Type B pancreatic cell (in vitro differentiated cells): Measurements from ENCODE around the gene BTG2. TPM values are rescaled to one million over a fixed set of nuclear protein-coding genes. Genes with fewer than 3 reads are reported as not detected.
A peak's percentile ranks its signal among the peaks of the same experiment; 100 is the strongest.

Source experiments
- DNase-seq: peaks from one replicate; pipeline ENCODE4 v3.0.0; 2021; ENCODE audit warnings: mixed read lengths; ENCODE audit not compliant: unreplicated experiment; ENCODE audit errors: extremely low spot score
- H3K27ac Mint-ChIP-seq: 2 replicates; pipeline ENCODE4 v1.8.0; 2021; ENCODE audit warnings: mild to moderate bottlenecking, mixed read lengths
- H3K27me3 Mint-ChIP-seq: 2 replicates; pipeline ENCODE4 v1.8.0; 2021; ENCODE audit warnings: mixed read lengths
- H3K36me3 Mint-ChIP-seq: 2 replicates; pipeline ENCODE4 v1.8.0; 2021; ENCODE audit warnings: mixed read lengths
- H3K4me1 Mint-ChIP-seq: one replicate; pipeline ENCODE4 v1.8.0; 2021; ENCODE audit warnings: mixed read lengths; ENCODE audit not compliant: unreplicated experiment
- H3K4me3 Mint-ChIP-seq: 2 replicates; pipeline ENCODE4 v1.8.0; 2021; ENCODE audit warnings: mild to moderate bottlenecking, mixed read lengths
- H3K9me3 Mint-ChIP-seq: 2 replicates; pipeline ENCODE4 v1.8.0; 2021; ENCODE audit warnings: mixed read lengths
- CTCF ChIP-seq: fragments of 200-600 bp; sonication (generic); conservative IDR thresholded peaks from 2 replicates; pipeline ENCODE4 v1.5.0; 2021; ENCODE audit warnings: antibody characterized with exemption, mild to moderate bottlenecking
- total RNA-seq: library from RNA; stranded (reverse); gene quantifications from 2 replicates; pipeline ENCODE4 v1.2.1, GENCODE V29; 2021; ENCODE audit warnings: low replicate concordance

Gene BTG2
- total RNA-seq, 1 donor from 2014 or later: 49.8 TPM

DNA sequence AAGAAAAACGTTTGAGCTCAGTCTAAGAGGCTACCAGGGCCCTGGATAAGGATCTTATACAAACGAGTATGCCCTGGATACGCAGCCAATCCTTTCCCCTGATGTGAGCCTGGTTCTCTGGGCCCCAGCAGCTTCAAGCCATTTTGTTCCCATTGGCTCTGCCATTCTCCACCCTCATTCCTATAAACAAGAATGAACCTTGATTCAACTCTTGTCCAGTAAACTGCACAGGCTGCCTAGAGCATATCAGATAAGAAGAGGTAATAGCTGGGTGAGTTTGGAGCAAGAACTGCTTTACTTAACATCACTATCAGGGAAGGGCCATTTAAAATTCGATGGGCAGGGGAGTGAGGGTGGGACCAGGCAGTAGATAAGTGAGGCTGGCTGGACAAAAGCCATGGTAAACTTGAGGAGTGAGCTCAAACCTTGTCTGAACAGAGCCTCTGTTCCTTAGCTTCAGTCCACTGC is 11.3 kb downstream of the BTG2 start:
- no peaks in the 10 kb centered on the region for H3K27me3 Mint-ChIP-seq
- peak overlapping the region; percentile 89 for H3K27ac Mint-ChIP-seq
- DNase-seq: no peak
- peak overlapping the region; percentile 44 for H3K4me3 Mint-ChIP-seq
- peaks cover 27% of the 10 kb centered on the region for H3K4me1 Mint-ChIP-seq
- TF ChIP-seq CTCF: no peak
- H3K36me3 Mint-ChIP-seq: no peaks in the 10 kb centered on the region
- H3K9me3 Mint-ChIP-seq: no peaks in the 10 kb centered on the region

DNA sequence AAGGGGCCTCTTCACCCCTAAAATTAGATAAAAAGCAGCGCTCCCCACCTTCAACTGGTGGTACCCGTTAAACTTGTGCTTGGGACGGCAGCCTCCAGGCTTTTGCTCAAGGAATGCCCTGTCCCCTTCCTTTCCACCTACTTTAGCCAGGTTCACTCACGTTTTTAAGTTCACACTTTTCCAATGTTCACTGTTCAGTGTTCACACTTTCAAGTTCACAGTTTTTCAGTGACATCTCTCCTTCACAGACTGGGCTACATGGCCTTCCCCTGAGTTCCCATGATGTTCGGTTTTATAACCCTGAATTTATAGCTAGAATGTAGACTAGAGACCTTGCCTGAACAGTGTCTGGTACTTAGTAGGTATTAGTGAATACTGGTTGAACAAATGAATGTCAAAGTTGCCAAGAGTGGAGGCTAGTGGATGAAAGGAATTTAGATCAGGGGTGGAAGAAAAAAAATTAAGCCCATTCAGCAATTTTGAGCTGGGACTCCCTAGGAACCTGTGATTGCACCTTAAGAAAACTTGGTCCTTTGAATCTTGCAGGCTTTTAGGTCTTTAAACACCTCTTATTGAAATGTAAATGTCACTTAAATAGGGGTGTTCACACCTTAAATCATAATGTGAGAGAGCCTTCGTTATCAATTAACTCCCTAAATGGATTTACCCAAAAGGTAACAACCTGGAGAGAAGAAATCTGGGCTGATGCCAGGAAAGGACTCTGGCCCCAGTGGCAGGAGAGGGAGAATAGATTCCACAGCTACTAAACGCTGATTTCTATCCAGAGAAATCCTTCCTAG is 12.3 kb downstream of the BTG2 start:
- no peaks in the 10 kb centered on the region for H3K36me3 Mint-ChIP-seq
- H3K4me3 Mint-ChIP-seq: no peak overlapping the region
- DNase-seq: no peak
- no peaks in the 10 kb centered on the region for H3K27me3 Mint-ChIP-seq
- H3K27ac Mint-ChIP-seq: peak overlapping the region; percentile 89
- peaks cover 36% of the 10 kb centered on the region for H3K4me1 Mint-ChIP-seq
- TF ChIP-seq CTCF: no peak
- no peaks in the 10 kb centered on the region for H3K9me3 Mint-ChIP-seq

DNA sequence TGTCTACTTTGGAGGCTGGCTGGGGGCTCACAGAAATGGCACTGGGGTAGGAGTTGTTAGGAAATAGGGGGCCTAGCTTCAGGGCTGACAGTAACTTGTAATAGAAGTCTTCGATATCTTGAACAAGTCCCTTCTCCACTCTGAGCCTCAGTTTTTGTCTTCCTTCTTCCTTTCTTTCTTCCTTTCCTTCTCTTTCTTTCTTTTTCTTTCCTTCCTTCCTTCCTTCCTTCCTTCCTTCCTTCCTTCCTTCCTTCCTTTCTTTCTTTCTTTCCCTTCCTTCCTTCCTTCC is 12.9 kb downstream of the BTG2 start:
- no peak overlapping the region for H3K27ac Mint-ChIP-seq

DNA sequence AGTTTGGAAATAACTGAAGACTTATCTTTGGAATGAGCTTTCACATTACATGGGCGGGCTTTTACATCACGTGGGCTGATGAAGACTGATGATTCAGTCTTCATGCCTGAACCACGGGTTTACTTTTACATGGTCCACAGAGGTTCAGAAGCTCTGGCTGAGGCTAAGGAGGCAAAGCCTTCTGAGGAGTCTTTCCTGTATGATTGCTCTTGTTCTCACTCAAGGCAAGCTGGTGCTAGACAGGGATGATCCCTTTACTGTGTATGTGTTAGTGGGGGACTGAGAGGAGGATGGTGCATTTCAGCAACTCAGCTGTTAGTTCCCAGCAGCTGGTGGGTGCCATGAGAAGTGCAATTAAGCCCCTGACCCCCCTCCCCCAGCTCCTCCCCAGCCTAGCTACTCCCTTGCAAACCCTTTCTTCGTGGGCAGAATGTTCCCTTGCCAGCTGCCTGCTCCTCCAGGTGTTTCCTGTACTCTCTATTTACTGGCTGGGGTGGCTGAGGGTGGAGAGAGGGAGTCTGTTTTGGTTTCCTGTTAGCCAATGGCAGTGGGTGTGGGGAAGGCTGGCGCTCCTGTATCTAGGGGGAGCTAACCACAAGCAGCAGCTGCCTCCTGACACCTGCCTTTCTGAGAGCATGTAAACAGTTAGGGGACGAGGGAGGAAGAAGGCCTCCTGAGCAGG is 15.4 kb downstream of the BTG2 start:
- no peak overlapping the region for H3K27ac Mint-ChIP-seq
- no peak overlapping the region for H3K4me3 Mint-ChIP-seq
- peaks cover 3% of the 10 kb centered on the region for H3K27me3 Mint-ChIP-seq
- H3K36me3 Mint-ChIP-seq: no peaks in the 10 kb centered on the region
- no peak for TF ChIP-seq CTCF
- H3K4me1 Mint-ChIP-seq: peaks cover 54% of the 10 kb centered on the region
- no peaks in the 10 kb centered on the region for H3K9me3 Mint-ChIP-seq
- no peak for DNase-seq

More for the DNA sequence above, 12.9 kb downstream of the BTG2 start:
- Mint-ChIP-seq H3K36me3 (no peaks in the 10 kb centered on the region), H3K4me3 (no peak overlapping the region), H3K9me3 (no peaks in the 10 kb centered on the region), H3K4me1 (peaks cover 41% of the 10 kb centered on the region), H3K27me3 (peaks cover 2% of the 10 kb centered on the region)
- no peak for TF ChIP-seq CTCF
- DNase-seq: no peak

- Mint-ChIP-seq H3K27me3 (peaks cover 3% of the 10 kb centered on the region), H3K4me1 (peaks cover 55% of the 10 kb centered on the region), H3K36me3 (no peaks in the 10 kb centered on the region), H3K27ac (no peak overlapping the region), H3K4me3 (no peak overlapping the region), H3K9me3 (no peaks in the 10 kb centered on the region)
- no peak for DNase-seq
- TF ChIP-seq CTCF: no peak
These were observed 16.1 kb downstream of the BTG2 start for GRCh38 chr1:203321273-203322052.
